Keratinocyte (primary cell): ENCODE measurements around the gene FSD2. TPM values are rescaled to one million over a fixed set of nuclear protein-coding genes. Genes with fewer than 3 reads are reported as not detected.

Source experiments
- DNase-seq: peaks from one replicate; pipeline ENCODE4 v3.0.0-alpha.2; 2011; ENCODE audit warnings: low read depth, missing footprints, low spot score
- FAIRE-seq: peaks from 2 replicates; lab custom pipeline; 2011; peaks lifted over from hg19 to GRCh38; lab: Jason Lieb, UNC
- H2AFZ ChIP-seq: 2 replicates; pipeline ENCODE4 v1.6.0; 2012; ENCODE audit warnings: low read length, control low read depth, inconsistent platforms; ENCODE audit not compliant: control insufficient read depth
- H3K27ac ChIP-seq: 2 replicates; pipeline ENCODE4 v1.5.1; 2011; ENCODE audit warnings: low read length; ENCODE audit not compliant: control insufficient read depth, insufficient read depth
- H3K27me3 ChIP-seq: 3 replicates; pipeline ENCODE4 v1.6.0; 2011; ENCODE audit warnings: low read length; ENCODE audit not compliant: control insufficient read depth, insufficient read depth; ENCODE audit errors: extremely low read depth
- H3K36me3 ChIP-seq, 2 experiments: 2 replicates in 1 of 2; 3 replicates in 1 of 2; pipeline ENCODE4 v1.5.1; 2011; ENCODE audit warnings: low read length in 2 of 2, mild to moderate bottlenecking in 1 of 2; ENCODE audit not compliant: control insufficient read depth in 2 of 2, insufficient read depth in 2 of 2; ENCODE audit errors: extremely low read depth in 1 of 2
- H3K4me1 ChIP-seq: 3 replicates; pipeline ENCODE4 v1.5.1; 2011; ENCODE audit warnings: low read length; ENCODE audit not compliant: control insufficient read depth, insufficient read depth; ENCODE audit errors: extremely low read depth
- H3K4me2 ChIP-seq: 3 replicates; pipeline ENCODE4 v1.6.0; 2011; ENCODE audit warnings: low read depth, low read length; ENCODE audit not compliant: control insufficient read depth, insufficient read depth; ENCODE audit errors: extremely low read depth
- H3K4me3 ChIP-seq, 3 experiments: fragments of 200-600 bp in 1 of 3; sonication (generic) in 1 of 3; 2 replicates in 2 of 3; 3 replicates in 1 of 3; pipeline ENCODE4 v1.5.1; 2011 to 2016; ENCODE audit warnings: low read length in 3 of 3, mild to moderate bottlenecking in 3 of 3, control low read depth in 2 of 3, inconsistent platforms in 1 of 3, low read depth in 1 of 3, mixed read lengths in 1 of 3, mixed run types in 1 of 3, moderate library complexity in 1 of 3; ENCODE audit not compliant: control insufficient read depth in 2 of 3, insufficient read depth in 2 of 3; ENCODE audit errors: extremely low read depth in 1 of 3
- H3K79me2 ChIP-seq: 2 replicates; pipeline ENCODE4 v1.6.0; 2012; ENCODE audit warnings: low read length; ENCODE audit not compliant: control insufficient read depth, insufficient read depth
- H3K9ac ChIP-seq: 3 replicates; pipeline ENCODE4 v1.6.0; 2011; ENCODE audit warnings: low read length; ENCODE audit not compliant: control insufficient read depth, insufficient read depth; ENCODE audit errors: extremely low read depth
- H3K9me1 ChIP-seq: 3 replicates; pipeline ENCODE4 v1.6.0; 2011; ENCODE audit warnings: low read length; ENCODE audit not compliant: control insufficient read depth, insufficient read depth; ENCODE audit errors: extremely low read depth
- H3K9me3 ChIP-seq: 2 replicates; pipeline ENCODE4 v1.5.1; 2012; ENCODE audit warnings: low read depth, low read length; ENCODE audit not compliant: control insufficient read depth
- H4K20me1 ChIP-seq: 3 replicates; pipeline ENCODE4 v1.6.0; 2011; ENCODE audit warnings: low read length; ENCODE audit not compliant: control insufficient read depth, insufficient read depth; ENCODE audit errors: extremely low read depth
- CTCF ChIP-seq, 3 experiments: IDR thresholded peaks in 1 of 3; conservative IDR thresholded peaks in 1 of 3; optimal IDR thresholded peaks in 1 of 3; 2 replicates in 2 of 3; 3 replicates in 1 of 3; pipeline versions ENCODE3 to v1.5.1; 2011; ENCODE audit warnings: low read length in 3 of 3, mild to moderate bottlenecking in 3 of 3, moderate library complexity in 2 of 3, control low read depth in 1 of 3, inconsistent platforms in 1 of 3; ENCODE audit not compliant: insufficient read depth in 2 of 3; ENCODE audit errors: extremely low read depth in 1 of 3
- EZH2 ChIP-seq: IDR thresholded peaks from one replicate; pipeline ENCODE4 v1.6.1; 2012; ENCODE audit warnings: inconsistent platforms, mild to moderate bottlenecking, low read length, moderate library complexity
- dilution Hi-C: fragments of 300-500 bp; cut with MboI; formaldehyde crosslinking; loops from one replicate; pipeline ENCODE4 v1.7.0; 2020; ENCODE audit warnings: low sequenced_read_pairs; ENCODE audit not compliant: extremely low pct_ligation_motif_present
- polyA plus RNA-seq, 5 experiments: library from polyadenylated mRNA; depleted of rRNA in 3 of 5; stranded (reverse) in 3 of 5; stranded (forward) in 1 of 5; unstranded in 1 of 5; fragments of >200 nt; gene quantifications; 1 replicate in 1 of 5; 2 replicates in 3 of 5; 3 replicates in 1 of 5; pipeline versions ENCODE4 v1.2.1 to v1.2.3, GENCODE V29; 2011 to 2012; ENCODE audit warnings: missing spikeins in 2 of 5, low read depth in 1 of 5, low replicate concordance in 1 of 5

The FSD2 gene
- polyA plus RNA-seq, 1 donor (not counting 4 experiments of a cell fraction or from before 2014, with no cell fraction given), result not detected

GRCh38 chr15:82789491-82789890, 16.4 kb downstream of the FSD2 start:
- H3K4me1 ChIP-seq, result peaks cover 20% of the 10 kb centered on the region
- H3K9me3 ChIP-seq, result no peaks in the 10 kb centered on the region
- DNase-seq, result no peak
- no peaks in the 10 kb centered on the region for H3K9me1 ChIP-seq
- no peak overlapping the region for H2AFZ ChIP-seq
- H3K79me2 ChIP-seq, result no peaks in the 10 kb centered on the region
- H3K36me3 ChIP-seq, result no peaks in the 10 kb centered on the region
- H3K4me2 ChIP-seq, result no peak overlapping the region
- no peak overlapping the region for H3K4me3 ChIP-seq
- dilution Hi-C loops, result no loop called here
- no peak for FAIRE-seq
- no peak overlapping the region for H3K9ac ChIP-seq
- no peaks in the 10 kb centered on the region for H4K20me1 ChIP-seq
- no peak for TF ChIP-seq CTCF (optimal IDR thresholded peaks at IDR 0.05 in 1 of 3, IDR thresholded peaks at IDR 0.05 in 1 of 3, conservative IDR thresholded peaks at IDR 0.05 in 1 of 3; ENCODE audit: extremely low read depth in 1 of 3, insufficient read depth in 2 of 3, low read length in 3 of 3)
- no peak for TF ChIP-seq EZH2
- no peak overlapping the region for H3K27ac ChIP-seq
- H3K27me3 ChIP-seq, result no peaks in the 10 kb centered on the region

DNA sequence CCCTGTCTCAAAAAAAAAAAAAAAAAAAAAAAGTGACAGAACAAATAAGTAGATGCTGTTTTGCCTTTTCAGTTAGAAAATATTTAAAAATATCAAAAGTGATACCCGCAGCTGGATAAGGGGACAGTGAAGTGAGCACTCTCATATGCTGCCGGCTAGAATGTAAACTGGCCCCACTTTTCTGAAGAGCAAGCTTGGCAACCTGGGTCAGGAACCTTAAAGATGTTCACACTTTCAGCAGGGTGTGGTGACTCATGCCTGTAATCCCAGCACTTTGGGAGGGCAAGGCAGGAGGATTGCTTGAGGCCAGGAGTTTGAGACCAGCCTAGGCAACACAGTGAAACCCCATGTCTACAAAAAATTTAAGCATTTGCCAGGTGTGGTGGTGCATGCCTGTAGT, 17.4 kb downstream of the FSD2 start:
- no peaks in the 10 kb centered on the region for H3K79me2 ChIP-seq
- no peak for TF ChIP-seq EZH2
- no peaks in the 10 kb centered on the region for H3K36me3 ChIP-seq
- no peaks in the 10 kb centered on the region for H3K27me3 ChIP-seq
- FAIRE-seq, result no peak
- no peak overlapping the region for H2AFZ ChIP-seq
- H3K4me3 ChIP-seq, result no peak overlapping the region
- no peak for DNase-seq
- no peaks in the 10 kb centered on the region for H3K9me1 ChIP-seq
- no peak overlapping the region for H3K4me2 ChIP-seq
- no peaks in the 10 kb centered on the region for H4K20me1 ChIP-seq
- H3K9me3 ChIP-seq, result no peaks in the 10 kb centered on the region
- peaks cover 20% of the 10 kb centered on the region for H3K4me1 ChIP-seq
- dilution Hi-C loops, result no loop called here
- H3K9ac ChIP-seq, result no peak overlapping the region
- no peak overlapping the region for H3K27ac ChIP-seq

DNA sequence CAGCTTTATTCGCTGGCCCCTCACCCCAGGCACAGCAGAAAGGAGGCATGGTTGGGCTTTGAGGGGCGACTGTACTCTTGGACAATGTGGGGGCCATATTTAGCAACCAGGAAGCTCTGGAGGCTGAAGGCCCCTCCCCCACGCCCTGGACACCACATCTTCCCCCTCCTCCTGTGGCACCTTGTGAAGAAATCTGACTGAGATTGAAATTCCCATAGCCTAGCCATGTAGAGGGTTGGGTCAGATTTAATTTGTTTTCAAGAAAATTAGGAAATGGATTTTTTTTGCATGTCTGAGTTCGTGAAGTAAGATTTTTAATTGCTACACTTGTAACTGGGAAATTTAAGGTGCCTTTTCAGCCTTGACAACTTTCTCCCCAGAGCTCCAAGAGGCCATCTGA, 24.5 kb downstream of the FSD2 start:
- Histone ChIP-seq H2AFZ (no peak overlapping the region), H3K4me3 (no peak overlapping the region), H3K27ac (no peak overlapping the region), H3K4me1 (no peaks in the 10 kb centered on the region), H3K36me3 (no peaks in the 10 kb centered on the region), H4K20me1 (no peaks in the 10 kb centered on the region), H3K9me1 (no peaks in the 10 kb centered on the region), H3K9me3 (no peaks in the 10 kb centered on the region), H3K4me2 (no peak overlapping the region), H3K79me2 (no peaks in the 10 kb centered on the region), H3K9ac (no peak overlapping the region), H3K27me3 (no peaks in the 10 kb centered on the region)
- FAIRE-seq (no peak), DNase-seq (no peak)
- dilution Hi-C loops, result no loop called here
- TF ChIP-seq CTCF (optimal IDR thresholded peaks at IDR 0.05 in 1 of 3, IDR thresholded peaks at IDR 0.05 in 1 of 3, conservative IDR thresholded peaks at IDR 0.05 in 1 of 3; ENCODE audit: extremely low read depth in 1 of 3, insufficient read depth in 2 of 3, low read length in 3 of 3) (no peak), EZH2 (no peak)
